ENCODE results near the gene MAN1C1.

GRCh38 chr1:25793585-25794170 is 177.1 kb downstream of the MAN1C1 start:
- no peak for TF ChIP-seq ZNF70 (CRISPR knock-in tag; IDR thresholded peaks at IDR 0.05)
- TF ChIP-seq CREB5 (CRISPR knock-in tag; IDR thresholded peaks at IDR 0.05; ENCODE audit: low read depth), result no peak
- TF ChIP-seq GLIS3 (CRISPR knock-in tag; IDR thresholded peaks at IDR 0.05), result no peak
- TF ChIP-seq BACH2 (CRISPR knock-in tag; IDR thresholded peaks at IDR 0.05; ENCODE audit: borderline replicate concordance), result no peak
- TF ChIP-seq TOX (CRISPR knock-in tag; IDR thresholded peaks at IDR 0.05; ENCODE audit: borderline replicate concordance), result no peak
- TF ChIP-seq CSDC2 (CRISPR knock-in tag; IDR thresholded peaks at IDR 0.05), result no peak

All from SK-N-SH treated with all-trans-retinoic acid at 6 μM for 48 hours (cell line).